H1 (cell line): ENCODE measurements around the gene ARHGAP10. TPM values are rescaled to one million over a fixed set of nuclear protein-coding genes. Genes with fewer than 3 reads are reported as not detected.

Experiments
- CTCF ChIA-PET: fragments of 300-600 bp; sonication (Branson Sonifier 250); formaldehyde crosslinking; loops from one replicate; lab custom pipeline; 2021; ENCODE audit not compliant: partially characterized antibody; lab: Charles Lee
- POLR2A ChIA-PET: fragments of 300-600 bp; sonication (Branson Sonifier 250); formaldehyde crosslinking; loops from one replicate; lab custom pipeline; 2021; ENCODE audit warnings: inconsistent platforms; ENCODE audit not compliant: partially characterized antibody; lab: Charles Lee
- DNase-seq, 2 experiments: peaks; one replicate each; pipeline versions ENCODE4 v3.0.0 to v3.0.0-alpha.2; 2010 to 2022; ENCODE audit warnings: low spot score in 2 of 2, low read depth in 1 of 2, mixed read lengths in 1 of 2
- FAIRE-seq: peaks from 2 replicates; lab custom pipeline; 2011; peaks lifted over from hg19 to GRCh38; lab: Jason Lieb, UNC
- H2AFZ ChIP-seq: 2 replicates; pipeline ENCODE4 v1.8.1; 2012; ENCODE audit warnings: low read length, inconsistent platforms
- H2AK5ac ChIP-seq: 2 replicates; pipeline ENCODE4 v1.6.1; 2013; ENCODE audit warnings: low read depth, low read length
- H2BK120ac ChIP-seq: replicated peaks from 2 replicates; pipeline ENCODE3; 2013; ENCODE audit warnings: low read depth, low read length, inconsistent platforms
- H2BK12ac ChIP-seq: 2 replicates; pipeline ENCODE4 v1.6.1; 2013; ENCODE audit warnings: low read depth, low read length
- H2BK15ac ChIP-seq: 2 replicates; pipeline ENCODE4 v1.6.1; 2013; ENCODE audit warnings: low read length
- H2BK20ac ChIP-seq: 2 replicates; pipeline ENCODE4 v1.6.1; 2013; ENCODE audit warnings: low read length
- H2BK5ac ChIP-seq: 2 replicates; pipeline ENCODE4 v1.6.1; 2013; ENCODE audit warnings: low read depth, low read length
- H3K14ac ChIP-seq: 2 replicates; pipeline ENCODE4 v1.6.1; 2013; ENCODE audit warnings: inconsistent platforms; ENCODE audit not compliant: insufficient read length
- H3K18ac ChIP-seq: 2 replicates; pipeline ENCODE4 v1.6.1; 2013; ENCODE audit warnings: low read length; ENCODE audit errors: extremely low read depth
- H3K23ac ChIP-seq: 2 replicates; pipeline ENCODE4 v1.6.1; 2013; ENCODE audit warnings: inconsistent platforms; ENCODE audit not compliant: insufficient read length
- H3K23me2 ChIP-seq: 2 replicates; pipeline ENCODE4 v1.6.1; 2013; ENCODE audit warnings: low read depth, low read length
- H3K27ac ChIP-seq: 2 replicates; pipeline ENCODE4 v1.6.1; 2011; ENCODE audit warnings: low read depth, low read length, inconsistent platforms
- H3K27me3 ChIP-seq, 4 experiments: replicated peaks in 1 of 4; 1 replicate in 1 of 4; 2 replicates in 3 of 4; pipeline versions ENCODE4 v1.6.1 to v1.8.1; 2011 to 2013; ENCODE audit warnings: low read length in 3 of 4, mild to moderate bottlenecking in 3 of 4, inconsistent platforms in 2 of 4, mixed read lengths in 2 of 4, moderate library complexity in 1 of 4; ENCODE audit not compliant: control insufficient read depth in 3 of 4, insufficient read depth in 3 of 4; ENCODE audit errors: extremely low read depth in 1 of 4
- H3K36me3 ChIP-seq, 4 experiments: 2 replicates each; pipeline versions ENCODE4 v1.6.1 to v1.8.1; 2011 to 2013; ENCODE audit warnings: mild to moderate bottlenecking in 4 of 4, low read length in 3 of 4, moderate library complexity in 2 of 4, control low read depth in 1 of 4, inconsistent platforms in 1 of 4; ENCODE audit not compliant: insufficient read depth in 4 of 4, control insufficient read depth in 2 of 4
- H3K4ac ChIP-seq: replicated peaks from 2 replicates; pipeline ENCODE3; 2013; ENCODE audit warnings: low read length, low read depth, mixed read lengths, inconsistent platforms; ENCODE audit not compliant: insufficient read length
- H3K4me1 ChIP-seq, 4 experiments: replicated peaks in 1 of 4; 1 replicate in 1 of 4; 2 replicates in 3 of 4; pipeline versions ENCODE4 v1.6.1 to v1.8.1; 2011 to 2013; ENCODE audit warnings: low read length in 3 of 4, inconsistent platforms in 2 of 4, mixed read lengths in 1 of 4; ENCODE audit not compliant: insufficient read depth in 4 of 4, control insufficient read depth in 3 of 4
- H3K4me2 ChIP-seq, 2 experiments: 2 replicates each; pipeline versions ENCODE4 v1.6.1 to v1.8.1; 2011 to 2013; ENCODE audit warnings: low read depth in 2 of 2, low read length in 2 of 2, control low read depth in 1 of 2, inconsistent platforms in 1 of 2, mild to moderate bottlenecking in 1 of 2; ENCODE audit not compliant: insufficient read depth in 1 of 2
- H3K4me3 ChIP-seq, 4 experiments: fragments of 200-600, 300-600 bp in 1 of 4; sonication (generic), shearing (Covaris generic), sonication (Bioruptor Twin) in 1 of 4; 2 replicates each; pipeline versions ENCODE4 v1.5.1 to v1.8.1; 2011 to 2016; ENCODE audit warnings: low read length in 4 of 4, low read depth in 3 of 4, control low read depth in 2 of 4, inconsistent platforms in 2 of 4, mild to moderate bottlenecking in 2 of 4, mixed read lengths in 1 of 4, moderate library complexity in 1 of 4; ENCODE audit not compliant: insufficient read depth in 2 of 4; ENCODE audit errors: extremely low read depth in 1 of 4
- H3K56ac ChIP-seq: replicated peaks from 2 replicates; pipeline ENCODE3; 2013; ENCODE audit warnings: low read depth, mild to moderate bottlenecking, mixed read lengths, low read length, inconsistent platforms; ENCODE audit not compliant: insufficient read length
- H3K79me1 ChIP-seq: 2 replicates; pipeline ENCODE4 v1.6.1; 2013; ENCODE audit warnings: low read depth, low read length, control low read depth
- H3K79me2 ChIP-seq, 2 experiments: 2 replicates each; pipeline versions ENCODE4 v1.6.1 to v1.8.1; 2012 to 2013; ENCODE audit warnings: low read length in 2 of 2, mild to moderate bottlenecking in 2 of 2, inconsistent platforms in 1 of 2; ENCODE audit not compliant: insufficient read depth in 2 of 2, control insufficient read depth in 1 of 2
- H3K9ac ChIP-seq, 4 experiments: replicated peaks in 1 of 4; 1 replicate in 1 of 4; 2 replicates in 3 of 4; pipeline versions ENCODE4 v1.6.1 to v1.8.1; 2011 to 2013; ENCODE audit warnings: low read depth in 3 of 4, low read length in 3 of 4, control low read depth in 2 of 4, mild to moderate bottlenecking in 2 of 4, moderate library complexity in 2 of 4, inconsistent platforms in 1 of 4; ENCODE audit errors: extremely low read depth in 1 of 4
- H3K9me3 ChIP-seq, 2 experiments: 2 replicates each; pipeline versions ENCODE4 v1.6.1 to v1.8.1; 2012 to 2013; ENCODE audit warnings: mild to moderate bottlenecking in 2 of 2, moderate library complexity in 2 of 2, control low read depth in 1 of 2, inconsistent platforms in 1 of 2, low read depth in 1 of 2, low read length in 1 of 2, mixed read lengths in 1 of 2; ENCODE audit not compliant: insufficient read depth in 2 of 2
- H4K20me1 ChIP-seq, 2 experiments: replicated peaks in 1 of 2; 2 replicates each; pipeline versions ENCODE3 to v1.8.1; 2011 to 2013; ENCODE audit warnings: inconsistent platforms in 2 of 2, low read length in 2 of 2, mild to moderate bottlenecking in 1 of 2; ENCODE audit not compliant: insufficient read depth in 2 of 2, control insufficient read depth in 1 of 2
- H4K5ac ChIP-seq: 2 replicates; pipeline ENCODE4 v1.6.1; 2013; ENCODE audit warnings: low read length, low read depth, mixed read lengths, inconsistent platforms; ENCODE audit not compliant: insufficient read length
- H4K8ac ChIP-seq: 2 replicates; pipeline ENCODE4 v1.8.0; 2013; ENCODE audit warnings: mild to moderate bottlenecking, moderate library complexity, low read length, inconsistent platforms; ENCODE audit not compliant: insufficient read depth; ENCODE audit errors: extremely low read depth
- H4K91ac ChIP-seq: replicated peaks from 2 replicates; pipeline ENCODE3; 2013; ENCODE audit warnings: low read length, mixed read lengths, inconsistent platforms; ENCODE audit not compliant: insufficient read length
- CBX5 ChIP-seq: fragments of 300-800, 300-1000 bp; sonication (generic); IDR thresholded peaks from 2 replicates; pipeline ENCODE4 v1.7.1; 2016; ENCODE audit warnings: antibody characterized with exemption, low read length, low read depth
- CBX8 ChIP-seq: fragments of 300-800, 300-1000 bp; sonication (generic); IDR thresholded peaks from 2 replicates; pipeline ENCODE4 v1.7.1; 2016; ENCODE audit warnings: low read depth, low read length, borderline replicate concordance
- GABPA ChIP-seq: IDR thresholded peaks from 2 replicates; pipeline ENCODE4 v1.6.1; 2011; ENCODE audit warnings: mild to moderate bottlenecking, low read length, moderate library complexity, borderline replicate concordance; ENCODE audit not compliant: insufficient read depth
- NANOG ChIP-seq: IDR thresholded peaks from 2 replicates; pipeline ENCODE4 v1.6.1; 2011; ENCODE audit warnings: low read length, low read depth, mild to moderate bottlenecking, inconsistent platforms; ENCODE audit not compliant: insufficient read depth, poor library complexity, severe bottlenecking
- POLR2A ChIP-seq, 2 experiments: IDR thresholded peaks; 1 replicate in 1 of 2; 2 replicates in 1 of 2; pipeline ENCODE4 v1.6.1; 2011; ENCODE audit warnings: low read depth in 2 of 2, low read length in 2 of 2, mild to moderate bottlenecking in 2 of 2; ENCODE audit errors: control extremely low read depth in 1 of 2
- SP2 ChIP-seq: IDR thresholded peaks from 2 replicates; pipeline ENCODE4 v1.6.1; 2012; ENCODE audit warnings: mild to moderate bottlenecking, low read length, inconsistent platforms
- TAF7 ChIP-seq: optimal IDR thresholded peaks from 2 replicates; pipeline ENCODE3; 2011; ENCODE audit warnings: low read depth, mild to moderate bottlenecking, inconsistent platforms, low read length, moderate library complexity, borderline replicate concordance
- WGBS, 2 experiments: shearing (Covaris generic) in 1 of 2; methylation state at CpG; one replicate each; pipeline versions ENCODE4 v1.1.6 to v1.1.7; 2013 to 2015; ENCODE audit warnings: low lambda C conversion rate in 2 of 2, mixed read lengths in 2 of 2, inconsistent platforms in 1 of 2, low coverage in 1 of 2, missing lambda C conversion rate in 1 of 2; ENCODE audit not compliant: insufficient replicate concordance in 2 of 2, insufficient coverage in 1 of 2, insufficient read length in 1 of 2; ENCODE audit errors: extremely low coverage in 1 of 2, missing lambda C conversion rate in 1 of 2; 5-methylcytosine and 5-hydroxymethylcytosine counted together
- polyA plus RNA-seq, 7 experiments: library from polyadenylated mRNA; depleted of rRNA in 3 of 7; stranded (reverse) in 5 of 7; unstranded in 2 of 7; fragments of >200 nt in 5 of 7; fragments of 200-250 nt in 2 of 7; gene quantifications; 1 replicate in 5 of 7; 2 replicates in 1 of 7; 4 replicates in 1 of 7; pipeline versions ENCODE4 v1.2.1 to v1.2.3, GENCODE V29; 2011 to 2013; ENCODE audit warnings: missing spikeins in 2 of 7, mixed read lengths in 2 of 7
- total RNA-seq: library from RNA; stranded (reverse); fragmentation: NEBNext Ultra II Directional; extraction: Animal tissue kit (Norgen Biotek cat#: 25700); gene quantifications from 2 replicates; pipeline ENCODE4 v1.2.1, GENCODE V29; 2021
- TF ChIP-seq, protein P1 (sequence below), 3 experiments: IDR thresholded peaks; 1 replicate in 2 of 3; 2 replicates in 1 of 3; pipeline versions ENCODE4 v1.5.1 to v1.6.1; 2011; ENCODE audit warnings: low read length in 3 of 3, mild to moderate bottlenecking in 3 of 3, inconsistent platforms in 2 of 3, low read depth in 1 of 3, moderate library complexity in 1 of 3; ENCODE audit not compliant: insufficient read depth in 1 of 3; ENCODE audit errors: control extremely low read depth in 1 of 3
- TF ChIP-seq, protein P2 (sequence below): IDR thresholded peaks from 2 replicates; pipeline ENCODE4 v1.6.1; 2011; ENCODE audit warnings: low read depth, mild to moderate bottlenecking, low read length; ENCODE audit not compliant: insufficient read depth

Gene ARHGAP10
- total and polyA plus RNA-seq, 2 of the 8 experiments (the other 6 are each of a cell fraction or from before 2014, with no cell fraction given): 3.7 to 6.1 TPM

DNA sequence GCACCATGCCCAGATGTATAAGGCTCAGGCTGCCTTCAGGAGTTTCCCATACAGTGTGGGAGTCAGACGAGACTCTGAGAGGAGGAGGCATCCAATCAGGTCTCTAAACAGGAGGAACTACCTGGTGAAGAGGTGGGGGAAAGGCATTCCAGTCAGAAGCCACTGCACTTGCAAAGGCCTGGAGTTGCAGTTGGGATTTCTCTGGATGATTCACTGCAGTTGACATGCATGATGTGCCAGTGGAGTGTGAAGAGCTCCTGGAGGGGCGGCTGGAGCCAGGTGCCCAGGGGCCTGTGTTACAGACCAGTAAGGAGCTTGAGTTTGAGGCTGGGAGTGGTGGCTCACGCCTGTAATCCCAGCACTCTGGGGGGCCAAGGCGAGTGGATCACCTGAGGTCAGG lies 339.1 kb downstream of the ARHGAP10 start:
- H2BK12ac ChIP-seq: no peak overlapping the region
- H3K4me3 ChIP-seq: no peak overlapping the region
- no peaks in the 10 kb centered on the region for H3K23me2 ChIP-seq
- H4K8ac ChIP-seq: no peak overlapping the region; the same call in 1 of the 2 replicates
- no peak overlapping the region for H2BK20ac ChIP-seq
- ChIA-PET CTCF (interaction anchor here (0.6 to 1.8 kb wide), 6 partner anchors 9 to 29 kb away, joined by 3 to 6 read pairs (median 4); no protein-coding TSS in a partner anchor), POLR2A (no interaction called here)
- H4K91ac ChIP-seq: no peak overlapping the region
- H3K27ac ChIP-seq: no peak overlapping the region; the same call in 1 of the 2 replicates
- no peak overlapping the region for H2BK120ac ChIP-seq
- H3K56ac ChIP-seq: no peak overlapping the region
- FAIRE-seq: no peak
- H2BK5ac ChIP-seq: no peak overlapping the region
- peaks cover 19 to 21% of the 10 kb centered on the region in 2 experiments for H3K9me3 ChIP-seq
- peaks cover 0 to 7% (median 0%) of the 10 kb centered on the region in 4 experiments; a peak in 3 of 8 replicates for H3K36me3 ChIP-seq
- peaks cover 0 to 3% (median 0%) of the 10 kb centered on the region in 4 experiments; a peak in 3 of 7 replicates for H3K4me1 ChIP-seq
- H3K27me3 ChIP-seq: no peaks in the 10 kb centered on the region
- WGBS, 2 experiments: 86% methylated on average over 4 of the region's 4 CpGs; no CpG with 5 or more reads in 1 of the 2 experiments
- DNase-seq: no peak
- H3K4ac ChIP-seq: no peak overlapping the region
- no peak overlapping the region for H2BK15ac ChIP-seq
- H3K9ac ChIP-seq: no peak overlapping the region
- no peak overlapping the region for H4K5ac ChIP-seq
- H3K79me1 ChIP-seq: no peaks in the 10 kb centered on the region; the same call in 1 of the 2 replicates
- H2AK5ac ChIP-seq: no peak overlapping the region
- H4K20me1 ChIP-seq: no peaks in the 10 kb centered on the region
- no peak overlapping the region for H3K14ac ChIP-seq
- no peak overlapping the region for H3K4me2 ChIP-seq
- no peaks in the 10 kb centered on the region for H3K79me2 ChIP-seq
- H3K18ac ChIP-seq: no peak overlapping the region
- no peak overlapping the region for H3K23ac ChIP-seq
- no peak overlapping the region for H2AFZ ChIP-seq
- TF ChIP-seq SP2 (no peak), GABPA (no peak), CBX8 (no peak), TAF7 (no peak), CBX5 (no peak), POLR2A (IDR thresholded peaks at IDR 0.05; ENCODE audit: control extremely low read depth in 1 of 2, low read depth in 2 of 2, low read length in 2 of 2) (no peak), NANOG (no peak)
- TF ChIP-seq, protein P1, sequence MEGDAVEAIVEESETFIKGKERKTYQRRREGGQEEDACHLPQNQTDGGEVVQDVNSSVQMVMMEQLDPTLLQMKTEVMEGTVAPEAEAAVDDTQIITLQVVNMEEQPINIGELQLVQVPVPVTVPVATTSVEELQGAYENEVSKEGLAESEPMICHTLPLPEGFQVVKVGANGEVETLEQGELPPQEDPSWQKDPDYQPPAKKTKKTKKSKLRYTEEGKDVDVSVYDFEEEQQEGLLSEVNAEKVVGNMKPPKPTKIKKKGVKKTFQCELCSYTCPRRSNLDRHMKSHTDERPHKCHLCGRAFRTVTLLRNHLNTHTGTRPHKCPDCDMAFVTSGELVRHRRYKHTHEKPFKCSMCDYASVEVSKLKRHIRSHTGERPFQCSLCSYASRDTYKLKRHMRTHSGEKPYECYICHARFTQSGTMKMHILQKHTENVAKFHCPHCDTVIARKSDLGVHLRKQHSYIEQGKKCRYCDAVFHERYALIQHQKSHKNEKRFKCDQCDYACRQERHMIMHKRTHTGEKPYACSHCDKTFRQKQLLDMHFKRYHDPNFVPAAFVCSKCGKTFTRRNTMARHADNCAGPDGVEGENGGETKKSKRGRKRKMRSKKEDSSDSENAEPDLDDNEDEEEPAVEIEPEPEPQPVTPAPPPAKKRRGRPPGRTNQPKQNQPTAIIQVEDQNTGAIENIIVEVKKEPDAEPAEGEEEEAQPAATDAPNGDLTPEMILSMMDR (IDR thresholded peaks at IDR 0.05; ENCODE audit: control extremely low read depth in 1 of 3, insufficient read depth in 1 of 3, low read depth in 1 of 3, low read length in 3 of 3): no peak
- TF ChIP-seq, protein P2, sequence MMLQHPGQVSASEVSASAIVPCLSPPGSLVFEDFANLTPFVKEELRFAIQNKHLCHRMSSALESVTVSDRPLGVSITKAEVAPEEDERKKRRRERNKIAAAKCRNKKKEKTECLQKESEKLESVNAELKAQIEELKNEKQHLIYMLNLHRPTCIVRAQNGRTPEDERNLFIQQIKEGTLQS: no peak
